ENCODE results near the gene INHBA.

- TF ChIP-seq POLR2AphosphoS5 (IDR thresholded peaks at IDR 0.05; ENCODE audit: low read depth, low read length): no peak
- no peak for TF ChIP-seq TAF1 (IDR thresholded peaks at IDR 0.05; ENCODE audit: borderline replicate concordance, insufficient read depth, low read length)
- TF ChIP-seq SIN3A (IDR thresholded peaks at IDR 0.05; ENCODE audit: borderline replicate concordance, insufficient read depth, low read length): no peak
- TF ChIP-seq REST (IDR thresholded peaks at IDR 0.05; ENCODE audit: insufficient read depth in 1 of 2, low read depth in 2 of 2, low read length in 2 of 2): no peak
Measured at GRCh38 chr7:41652267-41652666, 50.6 kb downstream of the INHBA start.
